ENCODE measurements around the gene ABTB2.
A peak's percentile ranks its signal among the peaks of the same experiment; 100 is the strongest.

The ABTB2 gene

GRCh38 chr11:34340653-34341052 lies 17.2 kb downstream of the ABTB2 start:
- no peak for ATAC-seq

GRCh38 chr11:34339149-34340064 lies 18.4 kb downstream of the ABTB2 start:
- no peak for ATAC-seq

- no peak for ATAC-seq
Observed at GRCh38 chr11:34337016-34337415, 20.8 kb downstream of the ABTB2 start.

GRCh38 chr11:34335801-34336200 lies 22.0 kb downstream of the ABTB2 start:
- ATAC-seq: no peak

GRCh38 chr11:34335331-34335730 lies 22.5 kb downstream of the ABTB2 start:
- ATAC-seq: peak; percentile 77 to 87

GRCh38 chr11:34333787-34334186 lies 24.0 kb downstream of the ABTB2 start:
- no peak for ATAC-seq

- ATAC-seq: no peak
Observed at GRCh38 chr11:34332524-34332923, 25.3 kb downstream of the ABTB2 start.

- no peak for ATAC-seq
Observed at GRCh38 chr11:34331736-34332135, 26.1 kb downstream of the ABTB2 start.

GRCh38 chr11:34331329-34331728 lies 26.5 kb downstream of the ABTB2 start:
- ATAC-seq: no peak

GRCh38 chr11:34330653-34331052 lies 27.2 kb downstream of the ABTB2 start:
- ATAC-seq: no peak

GRCh38 chr11:34329876-34330275 lies 27.9 kb downstream of the ABTB2 start:
- ATAC-seq: no peak

GRCh38 chr11:34328632-34328910 lies 29.2 kb downstream of the ABTB2 start:
- ATAC-seq: no peak

- no peak for ATAC-seq
Observed at GRCh38 chr11:34327804-34328631, 29.8 kb downstream of the ABTB2 start.

- ATAC-seq: no peak
Observed at GRCh38 chr11:34324466-34324865, 33.3 kb downstream of the ABTB2 start.

- ATAC-seq: no peak
Observed at GRCh38 chr11:34323601-34324000, 34.2 kb downstream of the ABTB2 start.

- no peak for ATAC-seq
Observed at GRCh38 chr11:34318111-34319037, 39.4 kb downstream of the ABTB2 start.

GRCh38 chr11:34317666-34318065 lies 40.1 kb downstream of the ABTB2 start:
- ATAC-seq: no peak

GRCh38 chr11:34317036-34317360 lies 40.8 kb downstream of the ABTB2 start:
- no peak for ATAC-seq

GRCh38 chr11:34316347-34317035 lies 41.3 kb downstream of the ABTB2 start:
- peak in 1 of 2 donors; percentile 36 for ATAC-seq

- no peak for ATAC-seq
Observed at GRCh38 chr11:34315394-34315793, 42.4 kb downstream of the ABTB2 start.

- no peak for ATAC-seq
Observed at GRCh38 chr11:34314936-34315335, 42.9 kb downstream of the ABTB2 start.

- no peak for ATAC-seq
Observed at GRCh38 chr11:34314176-34314575, 43.6 kb downstream of the ABTB2 start.

Measured in activated CD4-positive, CD25-positive, alpha-beta regulatory T cell treated with anti-CD3 and anti-CD28 coated beads, Interleukin-2, amount 50 U/mL, for 24 hours (primary cell).